22Rv1 (cell line): ENCODE results near the gene EDN2.

Experiments
- H3K27ac ChIP-seq: fragments of 450-650 bp; 2 replicates; pipeline ENCODE4 v1.5.1; 2017
- ZFX ChIP-seq: fragments of 450-650 bp; IDR thresholded peaks from 2 replicates; pipeline ENCODE4 v1.6.1; 2017; ENCODE audit warnings: antibody characterized with exemption, borderline replicate concordance
- TF ChIP-seq, protein P1 (sequence below): fragments of 450-650 bp; IDR thresholded peaks from 2 replicates; pipeline ENCODE4 v1.5.1; 2017; ENCODE audit warnings: mild to moderate bottlenecking

EDN2 gene

DNA sequence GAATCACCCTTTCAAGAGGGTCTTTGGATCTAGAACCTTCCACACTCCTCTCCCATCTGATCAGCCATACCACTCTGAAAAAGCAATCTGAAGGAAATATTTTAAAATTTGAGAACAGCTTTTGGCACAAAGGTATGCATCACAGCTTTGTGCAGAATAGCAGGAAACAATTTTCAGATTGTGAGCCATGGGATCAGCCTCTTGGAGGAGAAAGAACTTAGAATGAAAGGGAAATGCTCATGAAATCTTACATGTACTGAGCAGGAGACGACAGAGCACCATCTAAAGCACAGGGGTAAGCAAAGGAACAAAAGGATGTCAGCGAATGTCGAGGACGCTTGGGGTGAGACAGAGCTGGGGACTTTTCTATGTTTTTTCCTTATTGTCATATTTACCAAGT is 54.4 kb downstream of the EDN2 start:
- no peak for TF ChIP-seq ZFX
- H3K27ac ChIP-seq, result no peak overlapping the region

DNA sequence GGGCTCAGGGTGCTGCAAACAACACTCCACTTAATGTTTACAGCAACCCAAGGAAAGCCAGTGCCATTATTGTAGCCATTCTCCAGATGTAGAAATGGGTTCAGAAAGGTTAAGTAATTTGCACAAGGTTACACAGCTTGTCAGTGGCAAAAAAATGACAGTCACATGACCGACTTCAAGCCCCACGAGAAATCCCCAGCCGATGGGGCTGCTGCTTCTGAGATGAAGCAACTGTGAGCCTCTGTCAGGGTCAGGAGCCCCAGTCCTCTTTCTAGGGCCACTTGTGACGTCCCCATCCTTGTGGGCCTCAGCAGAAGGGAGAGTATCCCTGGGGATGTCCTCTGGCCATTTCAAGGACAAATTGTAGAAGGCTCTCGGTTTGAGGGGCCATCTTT is 54.8 kb downstream of the EDN2 start:
- TF ChIP-seq ZFX, result no peak
- TF ChIP-seq, protein P1, sequence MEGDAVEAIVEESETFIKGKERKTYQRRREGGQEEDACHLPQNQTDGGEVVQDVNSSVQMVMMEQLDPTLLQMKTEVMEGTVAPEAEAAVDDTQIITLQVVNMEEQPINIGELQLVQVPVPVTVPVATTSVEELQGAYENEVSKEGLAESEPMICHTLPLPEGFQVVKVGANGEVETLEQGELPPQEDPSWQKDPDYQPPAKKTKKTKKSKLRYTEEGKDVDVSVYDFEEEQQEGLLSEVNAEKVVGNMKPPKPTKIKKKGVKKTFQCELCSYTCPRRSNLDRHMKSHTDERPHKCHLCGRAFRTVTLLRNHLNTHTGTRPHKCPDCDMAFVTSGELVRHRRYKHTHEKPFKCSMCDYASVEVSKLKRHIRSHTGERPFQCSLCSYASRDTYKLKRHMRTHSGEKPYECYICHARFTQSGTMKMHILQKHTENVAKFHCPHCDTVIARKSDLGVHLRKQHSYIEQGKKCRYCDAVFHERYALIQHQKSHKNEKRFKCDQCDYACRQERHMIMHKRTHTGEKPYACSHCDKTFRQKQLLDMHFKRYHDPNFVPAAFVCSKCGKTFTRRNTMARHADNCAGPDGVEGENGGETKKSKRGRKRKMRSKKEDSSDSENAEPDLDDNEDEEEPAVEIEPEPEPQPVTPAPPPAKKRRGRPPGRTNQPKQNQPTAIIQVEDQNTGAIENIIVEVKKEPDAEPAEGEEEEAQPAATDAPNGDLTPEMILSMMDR, result no peak

More for the DNA sequence above, 54.8 kb downstream of the EDN2 start:
- H3K27ac ChIP-seq, result no peak overlapping the region
